Measurements from ENCODE around the gene GLB1L3.

DNA sequence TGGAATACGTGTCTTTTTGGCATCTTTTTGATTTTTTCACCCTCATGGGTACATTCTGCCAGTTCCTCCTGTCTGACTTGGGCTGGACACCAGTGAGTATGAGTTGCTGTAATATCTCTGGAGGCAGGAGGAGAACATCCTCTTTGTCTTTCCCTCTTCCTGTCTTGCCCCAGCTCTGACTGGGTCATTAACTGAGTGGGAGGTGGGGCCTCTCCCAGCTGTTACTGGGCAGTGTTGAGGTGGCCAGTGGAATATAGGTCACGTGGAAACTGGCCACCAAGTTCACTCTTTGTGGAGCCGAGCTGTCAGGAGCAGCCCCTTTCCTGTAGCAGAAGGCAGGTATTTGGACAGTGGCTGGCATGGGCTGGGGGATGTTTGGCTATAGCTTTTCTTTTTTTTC lies 57.8 kb downstream of the GLB1L3 start:
- TF ChIP-seq, protein P1, sequence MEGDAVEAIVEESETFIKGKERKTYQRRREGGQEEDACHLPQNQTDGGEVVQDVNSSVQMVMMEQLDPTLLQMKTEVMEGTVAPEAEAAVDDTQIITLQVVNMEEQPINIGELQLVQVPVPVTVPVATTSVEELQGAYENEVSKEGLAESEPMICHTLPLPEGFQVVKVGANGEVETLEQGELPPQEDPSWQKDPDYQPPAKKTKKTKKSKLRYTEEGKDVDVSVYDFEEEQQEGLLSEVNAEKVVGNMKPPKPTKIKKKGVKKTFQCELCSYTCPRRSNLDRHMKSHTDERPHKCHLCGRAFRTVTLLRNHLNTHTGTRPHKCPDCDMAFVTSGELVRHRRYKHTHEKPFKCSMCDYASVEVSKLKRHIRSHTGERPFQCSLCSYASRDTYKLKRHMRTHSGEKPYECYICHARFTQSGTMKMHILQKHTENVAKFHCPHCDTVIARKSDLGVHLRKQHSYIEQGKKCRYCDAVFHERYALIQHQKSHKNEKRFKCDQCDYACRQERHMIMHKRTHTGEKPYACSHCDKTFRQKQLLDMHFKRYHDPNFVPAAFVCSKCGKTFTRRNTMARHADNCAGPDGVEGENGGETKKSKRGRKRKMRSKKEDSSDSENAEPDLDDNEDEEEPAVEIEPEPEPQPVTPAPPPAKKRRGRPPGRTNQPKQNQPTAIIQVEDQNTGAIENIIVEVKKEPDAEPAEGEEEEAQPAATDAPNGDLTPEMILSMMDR (IDR thresholded peaks at IDR 0.05; ENCODE audit: insufficient read depth, low read length), result no peak
- no peak for TF ChIP-seq POLR2AphosphoS5 (IDR thresholded peaks at IDR 0.05; ENCODE audit: low read depth)
- TF ChIP-seq, protein P2, sequence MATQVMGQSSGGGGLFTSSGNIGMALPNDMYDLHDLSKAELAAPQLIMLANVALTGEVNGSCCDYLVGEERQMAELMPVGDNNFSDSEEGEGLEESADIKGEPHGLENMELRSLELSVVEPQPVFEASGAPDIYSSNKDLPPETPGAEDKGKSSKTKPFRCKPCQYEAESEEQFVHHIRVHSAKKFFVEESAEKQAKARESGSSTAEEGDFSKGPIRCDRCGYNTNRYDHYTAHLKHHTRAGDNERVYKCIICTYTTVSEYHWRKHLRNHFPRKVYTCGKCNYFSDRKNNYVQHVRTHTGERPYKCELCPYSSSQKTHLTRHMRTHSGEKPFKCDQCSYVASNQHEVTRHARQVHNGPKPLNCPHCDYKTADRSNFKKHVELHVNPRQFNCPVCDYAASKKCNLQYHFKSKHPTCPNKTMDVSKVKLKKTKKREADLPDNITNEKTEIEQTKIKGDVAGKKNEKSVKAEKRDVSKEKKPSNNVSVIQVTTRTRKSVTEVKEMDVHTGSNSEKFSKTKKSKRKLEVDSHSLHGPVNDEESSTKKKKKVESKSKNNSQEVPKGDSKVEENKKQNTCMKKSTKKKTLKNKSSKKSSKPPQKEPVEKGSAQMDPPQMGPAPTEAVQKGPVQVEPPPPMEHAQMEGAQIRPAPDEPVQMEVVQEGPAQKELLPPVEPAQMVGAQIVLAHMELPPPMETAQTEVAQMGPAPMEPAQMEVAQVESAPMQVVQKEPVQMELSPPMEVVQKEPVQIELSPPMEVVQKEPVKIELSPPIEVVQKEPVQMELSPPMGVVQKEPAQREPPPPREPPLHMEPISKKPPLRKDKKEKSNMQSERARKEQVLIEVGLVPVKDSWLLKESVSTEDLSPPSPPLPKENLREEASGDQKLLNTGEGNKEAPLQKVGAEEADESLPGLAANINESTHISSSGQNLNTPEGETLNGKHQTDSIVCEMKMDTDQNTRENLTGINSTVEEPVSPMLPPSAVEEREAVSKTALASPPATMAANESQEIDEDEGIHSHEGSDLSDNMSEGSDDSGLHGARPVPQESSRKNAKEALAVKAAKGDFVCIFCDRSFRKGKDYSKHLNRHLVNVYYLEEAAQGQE (IDR thresholded peaks at IDR 0.05; ENCODE audit: insufficient replicate concordance, low read depth), result no peak

All from HL-60 (cell line).